Transverse colon (tissue), 4 donors: Measurements from ENCODE around the gene NCBP2. TPM values are rescaled to one million over a fixed set of nuclear protein-coding genes. Genes with fewer than 3 reads are reported as not detected.

ENCODE experiments used
- DNase-seq: peaks from one replicate; pipeline ENCODE4 v3.0.0-alpha.2; 2019
- H3K27ac ChIP-seq, 4 donors: fragments of 200-600 bp; sonication (generic); 2 replicates each; pipeline ENCODE4 v1.5.1; 2016 to 2018; ENCODE audit warnings: inconsistent platforms in 4 of 4
- H3K27me3 ChIP-seq: fragments of 200-600 bp; sonication (generic); 2 replicates; pipeline ENCODE4 v1.5.1; 2017; ENCODE audit warnings: inconsistent platforms
- H3K36me3 ChIP-seq, 4 donors: fragments of 200-600 bp; sonication (generic); 2 replicates each; pipeline ENCODE4 v1.5.1; 2017 to 2019; ENCODE audit warnings: inconsistent platforms in 4 of 4
- H3K4me1 ChIP-seq, 4 donors: fragments of 200-600 bp; sonication (generic); 2 replicates each; pipeline ENCODE4 v1.5.1; 2017 to 2020; ENCODE audit warnings: inconsistent platforms in 4 of 4
- H3K4me3 ChIP-seq, 4 donors: fragments of 200-600 bp; sonication (generic); 1 replicate in 1 of 4; 2 replicates in 3 of 4; pipeline versions ENCODE4 v1.5.1 to v1.6.1; 2017 to 2019; ENCODE audit warnings: inconsistent platforms in 4 of 4
- H3K9me3 ChIP-seq, 2 donors: fragments of 200-600 bp; sonication (generic); 2 replicates each; pipeline ENCODE4 v1.5.1; 2017 to 2019; ENCODE audit warnings: inconsistent platforms in 2 of 2
- EP300 ChIP-seq: sonication (generic); formaldehyde crosslinking; IDR thresholded peaks from one replicate; pipeline ENCODE4 v1.6.1; 2017; ENCODE audit warnings: antibody characterized with exemption, low read depth
- POLR2A ChIP-seq: fragments of 450-650 bp; IDR thresholded peaks from one replicate; pipeline ENCODE4 v1.6.1; 2016; ENCODE audit warnings: antibody characterized with exemption, mild to moderate bottlenecking, moderate library complexity
- POLR2AphosphoS5 ChIP-seq, 3 donors: sonication (generic); formaldehyde crosslinking; IDR thresholded peaks; one replicate each; pipeline ENCODE4 v1.6.1; 2016; ENCODE audit warnings: antibody characterized with exemption in 3 of 3
- WGBS, 2 donors: methylation state at CpG; one replicate each; pipeline ENCODE4 v1.1.5; 2018; ENCODE audit warnings: low coverage in 1 of 2; 5-methylcytosine and 5-hydroxymethylcytosine counted together
- in situ Hi-C, 4 donors: fragments of 200-750 bp; cut with MboI; loops; one replicate each; pipeline versions ENCODE4 v1.15.0 to v1.15.1; 2017; ENCODE audit warnings: low sequenced_read_pairs in 3 of 4, low pct_ligation_motif_present in 1 of 4, low pct_unique_long_range_greater_than_20kb in 1 of 4
- intact Hi-C: fragments of 100-400 bp; cut with DNase I; formaldehyde crosslinking; loops from one replicate; pipeline ENCODE4 v1.15.1; 2023; ENCODE audit warnings: low total_unique reads
- total RNA-seq, 4 donors: library from RNA; depleted of rRNA; stranded (reverse); fragments of >200 nt; gene quantifications; one replicate each; pipeline ENCODE4 v1.1.0, GENCODE V29; 2016
- TF ChIP-seq, protein P1 (sequence below), 5 experiments: fragments of 200-600 bp in 3 of 5; fragments of 450-650 bp in 2 of 5; sonication (generic) in 3 of 5; IDR thresholded peaks; 1 replicate in 2 of 5; 2 replicates in 3 of 5; pipeline ENCODE4 v1.5.1; 2016 to 2017; ENCODE audit warnings: antibody characterized with exemption in 5 of 5, inconsistent platforms in 3 of 5, mild to moderate bottlenecking in 2 of 5, moderate library complexity in 1 of 5

The NCBP2 gene
- total RNA-seq, 4 donors from 2014 or later, result 6.8 to 36.9 (median 31.8) TPM

DNA sequence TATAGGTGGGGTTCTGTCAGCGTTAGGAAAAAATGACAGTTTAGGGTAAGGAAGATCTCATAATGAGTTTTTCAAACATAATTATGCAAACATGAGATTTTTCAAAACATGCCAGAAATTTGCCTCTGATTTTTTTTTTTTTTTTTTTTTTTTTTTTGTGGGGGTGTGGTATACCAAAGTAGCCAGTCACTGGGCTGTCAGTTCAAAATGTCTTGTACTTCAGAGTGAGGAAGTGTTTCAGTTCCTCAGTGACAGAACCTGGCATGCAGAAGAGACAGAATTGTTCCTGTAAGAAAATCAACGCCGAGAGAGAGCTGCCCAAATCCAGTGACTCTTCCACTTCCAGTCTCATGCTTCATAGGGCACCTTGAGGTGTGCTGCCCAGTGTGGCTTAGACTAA is 9.7 kb downstream of the NCBP2 start:
- in situ Hi-C loops (no loop called here), intact Hi-C loops (no loop called here)
- no peak overlapping the region for H3K27ac ChIP-seq
- H3K9me3 ChIP-seq, result no peaks in the 10 kb centered on the region
- H3K27me3 ChIP-seq, result no peaks in the 10 kb centered on the region
- TF ChIP-seq EP300, result no peak
- TF ChIP-seq, protein P1, sequence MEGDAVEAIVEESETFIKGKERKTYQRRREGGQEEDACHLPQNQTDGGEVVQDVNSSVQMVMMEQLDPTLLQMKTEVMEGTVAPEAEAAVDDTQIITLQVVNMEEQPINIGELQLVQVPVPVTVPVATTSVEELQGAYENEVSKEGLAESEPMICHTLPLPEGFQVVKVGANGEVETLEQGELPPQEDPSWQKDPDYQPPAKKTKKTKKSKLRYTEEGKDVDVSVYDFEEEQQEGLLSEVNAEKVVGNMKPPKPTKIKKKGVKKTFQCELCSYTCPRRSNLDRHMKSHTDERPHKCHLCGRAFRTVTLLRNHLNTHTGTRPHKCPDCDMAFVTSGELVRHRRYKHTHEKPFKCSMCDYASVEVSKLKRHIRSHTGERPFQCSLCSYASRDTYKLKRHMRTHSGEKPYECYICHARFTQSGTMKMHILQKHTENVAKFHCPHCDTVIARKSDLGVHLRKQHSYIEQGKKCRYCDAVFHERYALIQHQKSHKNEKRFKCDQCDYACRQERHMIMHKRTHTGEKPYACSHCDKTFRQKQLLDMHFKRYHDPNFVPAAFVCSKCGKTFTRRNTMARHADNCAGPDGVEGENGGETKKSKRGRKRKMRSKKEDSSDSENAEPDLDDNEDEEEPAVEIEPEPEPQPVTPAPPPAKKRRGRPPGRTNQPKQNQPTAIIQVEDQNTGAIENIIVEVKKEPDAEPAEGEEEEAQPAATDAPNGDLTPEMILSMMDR (IDR thresholded peaks at IDR 0.05), result no peak
- no peak for TF ChIP-seq POLR2AphosphoS5 (IDR thresholded peaks at IDR 0.05)
- no peak for TF ChIP-seq POLR2A
- peaks cover 0 to 49% (median 21%) of the 10 kb centered on the region in 4 donors for H3K36me3 ChIP-seq
- no peak for DNase-seq
- WGBS, 2 donors, result 79 to 87% methylated on average over 3 of the region's 3 CpGs
- no peaks in the 10 kb centered on the region for H3K4me1 ChIP-seq
- H3K4me3 ChIP-seq, result no peak overlapping the region

DNA sequence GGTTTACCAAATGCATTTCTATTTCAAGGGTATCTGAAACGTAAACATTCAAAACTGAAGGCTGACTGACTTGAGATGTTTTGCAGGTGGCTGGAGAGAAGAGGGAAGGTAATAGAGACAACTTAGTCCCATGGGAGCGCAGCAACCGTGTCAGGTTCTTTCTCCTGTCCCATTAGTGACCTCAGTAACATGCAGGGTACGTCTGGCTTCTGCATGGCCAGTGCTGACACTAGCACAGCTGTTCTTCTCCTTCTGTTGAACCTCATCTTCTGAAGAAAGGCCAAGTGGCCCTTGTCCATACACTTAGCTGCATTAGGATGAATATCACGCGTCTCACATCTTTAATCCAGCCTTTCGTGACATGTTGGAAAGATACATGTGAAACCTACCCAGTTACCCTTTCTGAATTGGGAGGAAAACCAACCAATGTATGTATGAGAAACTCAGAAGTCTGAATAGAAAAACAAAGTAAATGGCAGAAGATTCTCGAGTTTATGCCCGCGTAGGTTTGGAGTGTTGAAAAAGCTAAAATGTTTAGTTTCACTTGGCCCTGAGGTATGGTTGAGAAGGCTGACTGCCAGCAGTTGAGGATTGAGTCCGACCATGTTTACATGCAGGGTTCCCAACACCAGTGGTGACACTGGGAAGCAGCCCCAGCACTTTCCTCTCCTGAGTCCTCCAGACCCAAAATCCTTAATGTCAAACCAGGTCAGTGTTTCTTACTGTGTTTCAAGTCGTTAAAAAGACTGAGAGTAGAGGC is 10.3 kb downstream of the NCBP2 start:
- H3K4me1 ChIP-seq, result no peaks in the 10 kb centered on the region
- DNase-seq, result no peak
- H3K36me3 ChIP-seq, result peaks cover 0 to 43% (median 18%) of the 10 kb centered on the region in 4 donors
- H3K4me3 ChIP-seq, result no peak overlapping the region
- in situ Hi-C loops, result no loop called here
- no peaks in the 10 kb centered on the region for H3K27me3 ChIP-seq
- intact Hi-C loops, result no loop called here
- H3K9me3 ChIP-seq, result no peaks in the 10 kb centered on the region
- WGBS, 2 donors, result 60 to 82% methylated on average over 1 to 12 of the region's 12 CpGs
- H3K27ac ChIP-seq, result no peak overlapping the region
- TF ChIP-seq, protein P1 (IDR thresholded peaks at IDR 0.05), result no peak
- TF ChIP-seq EP300 (no peak), POLR2A (no peak), POLR2AphosphoS5 (IDR thresholded peaks at IDR 0.05) (no peak)

DNA sequence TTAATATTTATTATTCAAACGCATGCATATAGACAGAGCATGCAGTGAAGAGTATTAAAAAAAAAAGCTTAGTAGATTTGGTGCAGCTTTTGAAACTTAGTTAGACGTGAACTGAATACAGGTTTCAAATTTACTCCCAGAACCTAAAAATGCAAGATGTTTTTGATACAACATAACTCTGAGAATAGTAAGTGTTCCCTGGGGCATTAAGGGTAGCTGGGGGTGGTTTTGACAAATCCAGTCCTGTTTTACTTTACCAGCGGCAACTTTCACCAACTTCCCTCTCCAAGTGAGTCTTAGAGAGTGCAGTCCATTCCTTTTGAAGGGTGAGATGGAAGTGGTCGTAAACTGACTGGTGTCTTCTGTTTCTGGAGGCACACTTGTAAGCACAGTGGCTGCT is 11.2 kb downstream of the NCBP2 start:
- Histone ChIP-seq H3K4me3 (no peak overlapping the region), H3K36me3 (peaks cover 0 to 38% (median 14%) of the 10 kb centered on the region in 4 donors), H3K27ac (no peak overlapping the region), H3K4me1 (no peaks in the 10 kb centered on the region), H3K27me3 (no peaks in the 10 kb centered on the region), H3K9me3 (no peaks in the 10 kb centered on the region)
- in situ Hi-C loops, result no loop called here
- WGBS, 2 donors, result 84 to 100% methylated on average over 3 to 4 of the region's 4 CpGs
- DNase-seq, result no peak
- TF ChIP-seq, protein P1 (IDR thresholded peaks at IDR 0.05), result no peak
- TF ChIP-seq EP300 (no peak), POLR2AphosphoS5 (IDR thresholded peaks at IDR 0.05) (no peak), POLR2A (no peak)
- intact Hi-C loops, result no loop called here

DNA sequence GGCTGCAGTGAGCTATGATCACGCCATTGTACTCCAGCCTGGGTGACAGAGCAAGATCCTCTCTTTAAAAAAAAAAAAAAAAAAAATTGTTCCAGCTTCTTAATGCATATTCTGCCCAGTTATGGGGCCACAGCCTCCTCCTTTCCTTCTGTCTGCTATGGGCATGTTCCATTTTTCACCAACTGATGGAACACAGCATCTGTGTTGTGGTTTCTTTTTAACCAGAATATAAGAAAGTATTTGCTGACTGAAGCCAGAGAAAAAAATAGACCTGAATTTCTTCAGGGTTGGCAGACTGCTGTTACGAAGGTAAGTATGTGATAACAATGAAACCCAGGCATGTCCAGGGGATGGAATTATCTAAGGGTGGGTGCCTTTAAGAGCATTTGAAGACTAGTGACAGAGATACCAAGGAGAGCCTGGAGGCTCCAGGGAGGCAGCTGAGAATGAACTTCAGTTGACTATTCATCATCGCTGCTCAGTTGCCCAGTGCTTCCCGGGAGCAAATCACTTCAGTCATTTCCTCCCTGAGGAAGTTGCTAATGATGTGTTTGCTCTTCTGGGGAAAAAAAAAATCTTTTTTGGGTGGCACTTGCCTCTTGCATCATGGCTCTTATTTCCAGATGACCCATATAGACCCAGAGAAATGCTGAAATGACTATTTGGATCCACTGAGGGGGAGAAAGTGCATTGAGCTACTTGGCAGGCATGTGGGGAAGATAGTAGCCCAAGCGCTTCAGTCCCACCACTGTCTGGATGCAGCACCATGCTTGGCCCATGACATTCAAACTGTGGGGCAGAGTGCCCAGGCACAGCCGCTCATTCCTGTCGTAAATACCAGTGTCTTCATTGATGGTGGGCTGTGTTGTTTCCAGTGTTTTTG is 14.5 kb downstream of the NCBP2 start:
- no peak for DNase-seq
- TF ChIP-seq, protein P1 (IDR thresholded peaks at IDR 0.05), result no peak
- TF ChIP-seq POLR2AphosphoS5 (IDR thresholded peaks at IDR 0.05), result no peak
- TF ChIP-seq POLR2A, result no peak
- TF ChIP-seq EP300, result no peak
- 88 to 94% methylated on average over 2 to 7 of the region's 7 CpGs for WGBS, 2 donors
- H3K9me3 ChIP-seq, result no peaks in the 10 kb centered on the region
- in situ Hi-C loops, result no loop called here
- no peaks in the 10 kb centered on the region for H3K4me1 ChIP-seq
- peaks cover 0 to 22% (median 8%) of the 10 kb centered on the region in 4 donors for H3K36me3 ChIP-seq
- H3K4me3 ChIP-seq, result no peak overlapping the region
- no peak overlapping the region for H3K27ac ChIP-seq
- H3K27me3 ChIP-seq, result no peaks in the 10 kb centered on the region
- intact Hi-C loops, result no loop called here
